OCI-LY3 (cell line): ENCODE results near the gene RBPJL.

Source experiments
- CTCF ChIP-seq: fragments of 200-600, 300-600 bp; sonication (generic); IDR thresholded peaks from 2 replicates; pipeline ENCODE4 v1.5.1; 2014; ENCODE audit warnings: antibody characterized with exemption, low read length, low read depth
- EZH2phosphoT487 ChIP-seq: fragments of 200-600 bp; shearing (Covaris generic); IDR thresholded peaks from 2 replicates; pipeline ENCODE4 v1.6.1; 2018; ENCODE audit warnings: antibody characterized with exemption, mixed run types, low read depth

DNA sequence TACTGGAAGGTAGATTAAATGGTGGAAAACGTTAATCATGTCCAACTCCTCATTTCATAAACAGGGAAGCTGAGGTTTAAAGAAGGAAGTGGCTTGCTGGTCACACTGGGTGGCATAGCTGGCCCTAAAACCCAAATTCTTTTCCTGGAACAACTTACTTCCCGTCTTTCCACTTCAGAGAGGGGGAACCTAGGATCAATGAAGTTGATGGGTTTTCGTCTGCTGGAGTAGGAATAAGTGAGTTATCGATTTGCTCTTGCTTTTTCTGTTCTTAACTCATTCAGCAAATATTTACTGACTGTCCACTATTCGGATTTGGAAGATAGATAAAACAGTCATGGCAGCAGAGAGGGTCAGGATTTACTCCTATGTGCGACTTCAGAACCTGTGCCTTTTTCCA lies 55.2 kb downstream of the RBPJL start:
- no peak for TF ChIP-seq CTCF
- TF ChIP-seq EZH2phosphoT487: no peak
